SU-DHL-6 (cell line): ENCODE measurements around the gene STK33.

Experiments
- H2AFZ ChIP-seq: fragments of 200-600 bp; sonication (generic); 2 replicates; pipeline ENCODE4 v1.6.1; 2014; ENCODE audit warnings: low read depth, mild to moderate bottlenecking, moderate library complexity, mixed read lengths, antibody characterized with exemption, low read length; ENCODE audit not compliant: severe bottlenecking
- H3F3A ChIP-seq: fragments of 200-600 bp; shearing (Covaris generic); 2 replicates; pipeline ENCODE4 v1.6.0; 2016; ENCODE audit warnings: antibody characterized with exemption, mild to moderate bottlenecking; ENCODE audit not compliant: insufficient read depth
- H3K27ac ChIP-seq: fragments of 200-600 bp; sonication (generic); 2 replicates; pipeline ENCODE4 v1.5.1; 2016; ENCODE audit warnings: low read depth, mild to moderate bottlenecking, low read length, moderate library complexity, mixed read lengths
- H3K27me3 ChIP-seq: fragments of 200-600 bp; sonication (generic), shearing (Covaris generic); 2 replicates; pipeline ENCODE4 v1.6.0; 2014; ENCODE audit warnings: mild to moderate bottlenecking, low read length
- H3K36me3 ChIP-seq: fragments of 200-600 bp; sonication (generic); 2 replicates; pipeline ENCODE4 v1.6.1; 2014; ENCODE audit warnings: mild to moderate bottlenecking, low read length, mixed read lengths
- H3K4me2 ChIP-seq: fragments of 300-600, 200-600 bp; shearing (Covaris generic), sonication (generic); 2 replicates; pipeline ENCODE4 v1.6.0; 2014; ENCODE audit warnings: low read length, low read depth, mild to moderate bottlenecking; ENCODE audit not compliant: poor library complexity, severe bottlenecking
- H3K4me3 ChIP-seq: fragments of 200-600 bp; sonication (generic); 2 replicates; pipeline ENCODE4 v1.5.1; 2014; ENCODE audit warnings: antibody characterized with exemption, low read length, mild to moderate bottlenecking, mixed read lengths; ENCODE audit not compliant: insufficient read depth, poor library complexity, severe bottlenecking
- H3K79me2 ChIP-seq: fragments of 200-600 bp; sonication (generic); 2 replicates; pipeline ENCODE4 v1.6.1; 2014; ENCODE audit warnings: mild to moderate bottlenecking, low read length, moderate library complexity; ENCODE audit not compliant: insufficient read depth
- H3K9ac ChIP-seq: fragments of 200-600 bp; sonication (generic); 2 replicates; pipeline ENCODE4 v1.7.0; 2014; ENCODE audit warnings: mild to moderate bottlenecking, low read length
- H3K9me2 ChIP-seq: fragments of 200-600 bp; sonication (generic); replicated peaks from 2 replicates; pipeline ENCODE4 v1.6.1; 2014; ENCODE audit warnings: low read length; ENCODE audit not compliant: insufficient read depth
- H3K9me3 ChIP-seq: fragments of 200-600 bp; sonication (generic); 2 replicates; pipeline ENCODE4 v1.6.1; 2014; ENCODE audit warnings: low read length, mixed read lengths; ENCODE audit not compliant: insufficient read depth
- H4K20me1 ChIP-seq: fragments of 200-600 bp; sonication (generic); 2 replicates; pipeline ENCODE4 v1.6.1; 2014; ENCODE audit warnings: low read depth, mild to moderate bottlenecking, antibody characterized with exemption, low read length, moderate library complexity, mixed read lengths
- CTCF ChIP-seq: fragments of 200-600 bp; sonication (generic); IDR thresholded peaks from one replicate; pipeline ENCODE4 v1.5.1; 2017; ENCODE audit warnings: antibody characterized with exemption, mild to moderate bottlenecking, low read length, moderate library complexity; ENCODE audit not compliant: insufficient read depth, poor library complexity, severe bottlenecking
- EZH2phosphoT487 ChIP-seq: fragments of 200-600 bp; sonication (generic), shearing (Covaris generic); conservative IDR thresholded peaks from 2 replicates; pipeline ENCODE4 v1.6.1; 2018; ENCODE audit warnings: mild to moderate bottlenecking, antibody characterized with exemption, low read length, moderate library complexity, mixed read lengths

Gene STK33

GRCh38 chr11:8352876-8353505 is 241.0 kb downstream of the STK33 start:
- Histone ChIP-seq H3K4me2 (no peak overlapping the region), H3F3A (no peaks in the 10 kb centered on the region), H3K9me3 (no peaks in the 10 kb centered on the region), H3K27ac (no peak overlapping the region), H3K36me3 (no peaks in the 10 kb centered on the region), H4K20me1 (no peaks in the 10 kb centered on the region), H3K9me2 (no peaks in the 10 kb centered on the region), H2AFZ (no peak overlapping the region), H3K79me2 (no peaks in the 10 kb centered on the region), H3K4me3 (no peak overlapping the region), H3K27me3 (no peaks in the 10 kb centered on the region), H3K9ac (no peak overlapping the region)
- no peak for TF ChIP-seq EZH2phosphoT487
- no peak for TF ChIP-seq CTCF

DNA sequence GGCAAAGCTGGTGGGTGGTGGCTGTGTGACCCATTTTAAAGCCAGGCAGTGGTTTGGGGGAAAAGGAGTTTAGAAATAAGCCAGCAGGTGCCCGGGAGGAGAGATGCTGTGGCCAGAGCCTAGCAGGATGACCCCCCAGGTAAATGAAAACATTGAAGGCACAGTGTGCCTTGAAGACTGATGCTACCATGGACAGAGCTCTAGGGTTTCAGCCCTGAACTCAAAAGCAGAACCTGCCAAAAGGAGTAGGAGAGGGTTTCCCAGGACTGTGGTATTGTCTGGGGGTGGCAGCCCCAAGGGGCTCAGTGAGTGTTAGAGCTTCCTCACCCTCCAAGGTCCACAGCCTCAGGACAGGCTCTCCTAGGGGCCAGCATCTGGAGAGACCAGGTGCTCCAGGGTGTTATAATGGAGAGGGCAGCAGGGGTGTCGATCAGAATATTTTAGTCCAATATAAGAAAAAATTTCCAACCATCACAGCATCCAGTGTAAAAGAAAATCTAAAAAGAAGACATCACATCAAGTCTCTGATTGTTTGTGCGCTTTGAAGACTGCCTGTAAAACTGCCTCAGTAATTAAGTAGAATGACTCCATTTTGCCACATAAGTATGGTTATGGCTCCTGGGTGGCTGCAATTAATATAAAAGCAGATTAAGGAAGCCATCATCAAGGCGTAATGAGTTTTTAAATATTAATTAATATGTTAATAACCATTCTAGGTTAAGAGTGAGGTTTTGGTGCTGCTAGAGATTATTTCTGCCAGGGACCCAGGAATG is 241.7 kb downstream of the STK33 start:
- no peaks in the 10 kb centered on the region for H3F3A ChIP-seq
- no peaks in the 10 kb centered on the region for H3K79me2 ChIP-seq
- no peaks in the 10 kb centered on the region for H3K9me2 ChIP-seq
- no peaks in the 10 kb centered on the region for H3K27me3 ChIP-seq
- H4K20me1 ChIP-seq, result no peaks in the 10 kb centered on the region
- no peak overlapping the region for H2AFZ ChIP-seq
- TF ChIP-seq EZH2phosphoT487 (no peak), CTCF (no peak)
- no peak overlapping the region for H3K4me3 ChIP-seq
- no peak overlapping the region for H3K9ac ChIP-seq
- H3K4me2 ChIP-seq, result no peak overlapping the region
- no peak overlapping the region for H3K27ac ChIP-seq
- no peaks in the 10 kb centered on the region for H3K9me3 ChIP-seq
- H3K36me3 ChIP-seq, result no peaks in the 10 kb centered on the region

DNA sequence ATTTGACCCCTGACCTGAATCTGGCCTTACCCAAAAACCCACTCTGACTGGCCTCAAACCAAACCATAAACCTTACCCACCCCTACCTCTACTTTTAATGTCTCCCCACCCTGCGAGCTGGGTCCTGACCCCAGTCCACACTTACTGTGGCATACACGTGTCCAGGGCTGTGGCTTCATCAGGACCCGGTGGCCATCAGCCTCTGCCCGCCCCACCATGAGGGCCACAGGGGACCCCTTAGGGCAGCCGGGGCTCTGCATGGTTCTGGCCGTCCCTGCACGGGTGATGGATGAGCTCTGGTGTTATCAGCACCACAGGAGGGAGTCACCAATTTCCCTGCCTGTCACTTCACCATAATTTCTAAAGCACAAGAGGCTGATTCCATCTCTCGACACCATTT is 242.8 kb downstream of the STK33 start:
- Histone ChIP-seq H3K4me2 (no peak overlapping the region), H3K27ac (no peak overlapping the region), H3K79me2 (no peaks in the 10 kb centered on the region), H3K36me3 (no peaks in the 10 kb centered on the region), H3K9ac (no peak overlapping the region), H3K4me3 (no peak overlapping the region), H3K9me3 (no peaks in the 10 kb centered on the region), H4K20me1 (no peaks in the 10 kb centered on the region), H3F3A (no peaks in the 10 kb centered on the region), H3K9me2 (no peaks in the 10 kb centered on the region), H2AFZ (no peak overlapping the region), H3K27me3 (no peaks in the 10 kb centered on the region)
- no peak for TF ChIP-seq CTCF
- no peak for TF ChIP-seq EZH2phosphoT487
